Smooth muscle cell (in vitro differentiated cells): ENCODE measurements around the gene AP3S2. TPM values are rescaled to one million over a fixed set of nuclear protein-coding genes. Genes with fewer than 3 reads are reported as not detected.

ENCODE experiments used
- DNase-seq: peaks from one replicate; lab custom pipeline; 2025; ENCODE audit not compliant: unreplicated experiment; lab: John Stamatoyannopoulos, UW
- H2AFZ ChIP-seq: fragments of 200-600 bp; sonication (generic); 2 replicates; pipeline ENCODE4 v1.6.0; 2016; ENCODE audit warnings: antibody characterized with exemption, low read depth, mild to moderate bottlenecking
- H3F3A ChIP-seq: fragments of 200-600 bp; sonication (generic); 2 replicates; pipeline ENCODE4 v1.6.0; 2017; ENCODE audit warnings: antibody characterized with exemption, low read depth
- H3K27ac ChIP-seq: fragments of 200-600 bp; sonication (generic); 2 replicates; pipeline ENCODE4 v1.5.1; 2016; ENCODE audit warnings: low read depth, mild to moderate bottlenecking
- H3K27me3 ChIP-seq: fragments of 200-600 bp; sonication (generic); 2 replicates; pipeline ENCODE4 v1.6.1; 2016; ENCODE audit warnings: low read depth, mild to moderate bottlenecking
- H3K36me3 ChIP-seq: fragments of 200-600 bp; sonication (generic); 2 replicates; pipeline ENCODE4 v1.5.1; 2016; ENCODE audit warnings: low read depth
- H3K4me1 ChIP-seq: fragments of 200-600 bp; sonication (generic); 2 replicates; pipeline ENCODE4 v1.5.1; 2016; ENCODE audit warnings: low read depth
- H3K4me2 ChIP-seq: fragments of 200-600 bp; sonication (generic); 2 replicates; pipeline ENCODE4 v1.6.0; 2016; ENCODE audit warnings: mild to moderate bottlenecking
- H3K4me3 ChIP-seq: fragments of 200-600 bp; sonication (generic); 2 replicates; pipeline ENCODE4 v1.5.1; 2016; ENCODE audit warnings: mild to moderate bottlenecking
- H3K79me2 ChIP-seq: fragments of 200-600 bp; sonication (generic); 2 replicates; pipeline ENCODE4 v1.6.0; 2016; ENCODE audit warnings: low read depth, mild to moderate bottlenecking
- H3K9ac ChIP-seq: fragments of 200-600 bp; sonication (generic); 2 replicates; pipeline ENCODE4 v1.6.0; 2016; ENCODE audit warnings: low read depth
- H3K9me3 ChIP-seq: fragments of 200-600 bp; sonication (generic); replicated peaks from 2 replicates; pipeline ENCODE4 v1.5.1; 2016; ENCODE audit warnings: low read depth
- H4K20me1 ChIP-seq: fragments of 200-600 bp; sonication (generic); 2 replicates; pipeline ENCODE4 v1.6.0; 2016; ENCODE audit warnings: low read depth
- CTCF ChIP-seq: fragments of 200-600 bp; sonication (generic); IDR thresholded peaks from 2 replicates; pipeline ENCODE4 v1.5.1; 2017; ENCODE audit warnings: borderline replicate concordance, mild to moderate bottlenecking, antibody characterized with exemption; ENCODE audit not compliant: insufficient read depth, poor library complexity, severe bottlenecking
- WGBS: methylation state at CpG from one replicate; pipeline ENCODE4 v1.1.7; 2016; ENCODE audit warnings: low lambda C conversion rate; 5-methylcytosine and 5-hydroxymethylcytosine counted together
- polyA plus RNA-seq: library from polyadenylated mRNA; unstranded; fragments of >200 nt; fragmentation: Nextera tagmentation; extraction: Ambion mirVana; gene quantifications from 2 replicates; pipeline ENCODE4 v1.2.1, GENCODE V29; 2016
- total RNA-seq: library from RNA; depleted of rRNA; stranded (reverse); fragments of >200 nt; gene quantifications from 2 replicates; pipeline ENCODE4 v1.2.3, GENCODE V29; 2014

Gene AP3S2
- total and polyA plus RNA-seq, 2 experiments from 2014 or later = 9.4 to 55.8 TPM

- no peak for TF ChIP-seq CTCF
- H4K20me1 ChIP-seq = no peaks in the 10 kb centered on the region
- H3K4me3 ChIP-seq = no peak overlapping the region
- no peaks in the 10 kb centered on the region for H3K4me1 ChIP-seq
- H2AFZ ChIP-seq = no peak overlapping the region
- no peak overlapping the region for H3K9ac ChIP-seq
- H3K27me3 ChIP-seq = no peaks in the 10 kb centered on the region
- H3K79me2 ChIP-seq = no peaks in the 10 kb centered on the region
- H3K9me3 ChIP-seq = no peaks in the 10 kb centered on the region
- no peak overlapping the region for H3K27ac ChIP-seq
- 96% methylated on average over 3 of the region's 3 CpGs for WGBS
- H3K36me3 ChIP-seq = peaks cover 8% of the 10 kb centered on the region
- H3K4me2 ChIP-seq = no peak overlapping the region
- DNase-seq = no peak
- H3F3A ChIP-seq = no peaks in the 10 kb centered on the region
Observed at GRCh38 chr15:89787944-89788343, 105.8 kb downstream of the AP3S2 start.

DNA sequence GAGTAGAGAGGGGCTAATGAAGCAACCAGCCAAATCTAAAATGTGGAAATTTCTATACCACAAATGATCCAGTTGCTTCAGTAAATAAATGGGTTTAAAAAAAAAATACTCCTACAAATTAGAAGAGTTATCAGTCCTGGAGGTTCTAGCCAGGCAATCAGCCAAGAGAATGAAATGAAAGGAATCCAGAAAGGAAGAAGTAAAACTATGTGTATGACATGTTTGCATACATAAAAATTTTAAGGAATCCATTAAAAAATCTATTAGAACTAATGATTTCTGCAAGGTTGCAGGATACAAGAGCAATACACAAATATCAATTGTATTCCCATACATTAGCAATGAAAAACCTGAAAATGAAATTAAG is 108.0 kb downstream of the AP3S2 start:
- no peak overlapping the region for H2AFZ ChIP-seq
- H3F3A ChIP-seq = peaks cover 9% of the 10 kb centered on the region
- no peaks in the 10 kb centered on the region for H3K79me2 ChIP-seq
- H3K9ac ChIP-seq = no peak overlapping the region
- no peak overlapping the region for H3K27ac ChIP-seq
- peaks cover 8% of the 10 kb centered on the region for H3K36me3 ChIP-seq
- no peak overlapping the region for H3K4me3 ChIP-seq
- H4K20me1 ChIP-seq = no peaks in the 10 kb centered on the region
- no peak overlapping the region for H3K4me2 ChIP-seq
- no peak for DNase-seq
- H3K27me3 ChIP-seq = no peaks in the 10 kb centered on the region
- no peaks in the 10 kb centered on the region for H3K9me3 ChIP-seq
- no peaks in the 10 kb centered on the region for H3K4me1 ChIP-seq
- no peak for TF ChIP-seq CTCF

GRCh38 chr15:89785064-89785773 is 108.6 kb downstream of the AP3S2 start:
- TF ChIP-seq CTCF = no peak
- WGBS = 90% methylated on average over 12 of the region's 13 CpGs
- H3K36me3 ChIP-seq = peaks cover 8% of the 10 kb centered on the region
- H3K27me3 ChIP-seq = no peaks in the 10 kb centered on the region
- H3K79me2 ChIP-seq = no peaks in the 10 kb centered on the region
- H3K4me3 ChIP-seq = no peak overlapping the region
- H3K4me1 ChIP-seq = no peaks in the 10 kb centered on the region
- no peak overlapping the region for H3K27ac ChIP-seq
- no peaks in the 10 kb centered on the region for H3K9me3 ChIP-seq
- H4K20me1 ChIP-seq = no peaks in the 10 kb centered on the region
- no peak overlapping the region for H2AFZ ChIP-seq
- H3K9ac ChIP-seq = no peak overlapping the region
- H3K4me2 ChIP-seq = no peak overlapping the region
- peaks cover 9% of the 10 kb centered on the region for H3F3A ChIP-seq
- DNase-seq = no peak

DNA sequence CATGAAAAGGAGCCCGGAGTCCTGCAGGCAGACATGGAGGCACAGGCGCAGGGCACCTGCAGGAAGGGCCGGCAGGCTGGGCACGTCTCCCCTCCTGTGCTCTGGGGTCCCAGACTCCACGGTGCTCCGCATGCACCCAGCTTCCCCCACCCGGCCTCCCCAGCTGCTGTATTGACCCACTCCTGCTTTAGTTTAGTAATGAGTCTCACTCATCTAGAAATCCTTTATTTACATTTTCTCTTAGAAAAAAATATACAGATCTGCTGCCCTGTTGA is 109.2 kb downstream of the AP3S2 start:
- no peak for DNase-seq
- Histone ChIP-seq H4K20me1 (no peaks in the 10 kb centered on the region), H3K4me3 (no peak overlapping the region), H3K27ac (no peak overlapping the region), H3K36me3 (peaks cover 8% of the 10 kb centered on the region), H3K9ac (no peak overlapping the region), H2AFZ (no peak overlapping the region), H3K4me2 (no peak overlapping the region), H3K4me1 (no peaks in the 10 kb centered on the region), H3K27me3 (no peaks in the 10 kb centered on the region), H3F3A (peaks cover 9% of the 10 kb centered on the region), H3K9me3 (no peaks in the 10 kb centered on the region), H3K79me2 (no peaks in the 10 kb centered on the region)
- 96% methylated on average over 7 of the region's 7 CpGs for WGBS
- TF ChIP-seq CTCF = no peak
